IPS-NIHi11 (cell line): ENCODE data around the gene ZSWIM2.
"Not testable (repeated sequence)": the region's sequence is repeated elsewhere in the genome, so short reads cannot be mapped to it uniquely, and the experiment has no call there.

Source experiments
- DNase-seq: peaks from one replicate; pipeline ENCODE4 v3.0.0; 2012; ENCODE audit warnings: mixed read lengths, low spot score

The ZSWIM2 gene

DNA sequence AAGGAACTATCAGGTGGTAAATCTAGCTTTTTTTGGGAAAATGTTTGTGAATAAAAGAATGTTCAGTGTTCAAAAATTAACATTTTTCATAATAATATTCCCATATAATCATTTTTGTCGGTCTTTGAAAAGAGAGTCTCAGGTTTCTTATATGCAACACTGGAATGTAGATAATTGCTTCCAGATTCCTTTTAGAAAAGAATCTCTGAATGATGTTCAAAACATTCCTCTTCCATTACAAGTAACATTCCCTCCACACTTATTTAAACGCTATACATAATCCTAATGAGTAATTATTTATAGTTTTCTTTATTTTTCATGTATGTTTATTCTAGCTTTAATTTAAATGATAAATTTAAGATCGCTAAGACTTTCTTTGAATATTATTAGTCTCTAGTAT is 7.0 kb downstream of the ZSWIM2 start:
- no peak for DNase-seq

DNA sequence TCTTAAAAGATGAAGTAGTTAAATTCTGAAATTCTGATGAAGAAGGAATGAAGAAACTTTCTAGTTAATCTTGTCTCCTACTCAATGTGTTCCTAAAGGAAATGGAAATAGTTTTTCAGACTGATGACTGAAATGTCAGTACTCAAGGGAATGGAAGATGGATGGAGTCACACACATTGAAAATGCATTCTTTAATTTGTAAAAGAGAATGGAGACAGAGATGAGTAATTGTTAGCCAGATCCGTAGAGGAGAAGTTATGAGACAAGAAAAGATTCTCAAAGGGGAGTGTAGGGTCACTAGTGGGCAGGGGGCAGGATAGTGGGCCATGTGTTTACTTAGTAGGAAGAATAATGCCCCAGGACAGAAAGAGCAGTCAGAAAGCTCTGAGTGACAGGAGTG is 13.3 kb downstream of the ZSWIM2 start:
- no peak for DNase-seq

- DNase-seq, result no peak
Observed at GRCh38 chr2:186827862-186828492, 21.0 kb downstream of the ZSWIM2 start.

DNA sequence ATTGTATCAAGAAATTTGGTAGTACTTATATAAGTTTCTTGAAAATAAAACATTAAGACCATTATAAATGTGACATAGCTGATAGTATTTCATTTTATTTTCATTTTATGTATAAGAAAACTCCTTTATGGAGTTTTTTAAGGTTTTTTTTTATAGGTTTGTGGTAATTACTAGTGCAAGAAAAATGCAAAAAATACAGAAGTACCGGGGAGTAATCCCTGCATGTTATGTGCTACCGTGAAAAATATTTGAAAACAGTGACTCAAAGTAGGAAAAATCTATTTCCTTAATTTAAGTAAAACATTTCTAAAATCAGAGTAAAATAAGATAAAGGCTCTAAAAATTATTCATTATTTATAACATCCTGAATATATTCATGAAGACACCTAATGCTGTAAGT is 21.6 kb downstream of the ZSWIM2 start:
- DNase-seq, result no peak

DNA sequence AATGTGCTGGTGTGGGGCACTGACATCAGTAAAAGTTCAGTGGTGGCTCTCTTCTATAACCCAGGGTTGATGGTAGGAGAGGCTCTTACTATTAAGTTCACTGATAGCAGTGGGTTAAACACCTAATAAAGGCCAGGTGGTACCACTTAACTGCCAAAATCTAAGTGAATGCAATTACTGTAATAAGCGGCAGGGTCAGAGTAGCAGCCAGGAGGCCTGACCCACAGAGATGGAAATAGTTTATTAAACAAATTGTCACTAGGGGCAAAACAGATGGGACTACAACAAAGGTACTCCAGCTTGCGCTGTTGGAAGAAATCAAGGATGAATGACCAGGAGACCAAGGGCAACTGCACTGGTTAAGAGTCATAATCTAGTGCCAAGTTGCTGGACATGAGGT is 26.6 kb downstream of the ZSWIM2 start:
- no peak for DNase-seq

DNA sequence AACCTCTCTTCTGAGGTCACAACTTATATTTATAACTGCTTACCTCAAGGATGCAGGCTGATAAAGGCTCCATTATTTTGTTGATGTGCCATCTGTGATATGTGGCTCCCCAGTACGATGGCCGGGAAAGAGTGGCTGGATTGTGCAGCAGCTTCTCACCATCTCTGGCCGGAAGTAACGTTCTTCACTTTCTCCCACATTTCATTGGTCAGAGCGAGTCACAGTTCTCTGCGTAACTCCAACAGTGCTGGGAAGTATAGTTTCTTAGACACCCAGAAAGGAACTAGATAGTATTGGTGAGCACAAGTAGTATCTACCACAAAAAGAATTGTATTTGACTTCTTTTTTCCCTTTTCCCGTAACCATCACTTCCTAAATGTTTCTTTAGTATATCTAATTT is 28.7 kb downstream of the ZSWIM2 start:
- no peak for DNase-seq

DNA sequence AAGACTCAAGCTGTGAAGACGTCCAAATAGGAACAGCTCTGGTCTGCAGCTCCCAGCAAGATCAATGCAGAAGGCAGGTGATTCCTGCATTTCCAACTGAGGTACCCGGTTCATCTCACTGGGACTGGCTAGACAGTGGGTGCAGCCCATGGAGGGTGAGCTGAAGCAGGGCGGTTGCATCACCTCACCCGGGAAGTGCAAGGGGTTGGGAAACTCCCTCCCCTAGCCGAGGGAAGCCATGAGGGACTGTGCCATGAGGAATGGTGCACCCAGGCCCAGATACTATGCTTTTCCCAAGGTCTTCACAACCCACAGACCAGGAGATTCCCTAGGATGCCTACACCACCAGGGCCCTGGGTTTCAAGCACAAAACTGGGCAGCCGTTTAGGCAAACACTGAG is 37.2 kb downstream of the ZSWIM2 start:
- DNase-seq, result not testable (repeated sequence)

DNA sequence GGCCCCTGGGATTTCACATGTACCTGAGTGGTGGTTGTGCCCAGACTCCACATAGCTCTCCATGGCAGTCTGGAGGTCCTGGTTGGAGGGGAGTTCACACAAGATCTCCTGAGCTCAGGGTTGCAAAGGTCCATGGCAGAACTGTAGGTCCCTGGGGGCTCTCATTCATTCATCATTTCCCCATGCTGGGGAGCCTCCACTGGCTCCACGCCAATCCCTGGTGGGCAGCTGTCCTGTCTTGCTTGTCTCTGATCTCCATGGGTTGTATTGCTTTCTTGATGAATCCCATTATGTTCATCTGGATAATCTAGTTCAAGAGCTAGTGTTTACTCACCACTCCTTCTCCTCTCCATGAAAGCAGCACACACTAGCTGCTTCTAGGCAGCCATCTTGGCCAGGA is 42.4 kb downstream of the ZSWIM2 start:
- DNase-seq, result no peak

DNA sequence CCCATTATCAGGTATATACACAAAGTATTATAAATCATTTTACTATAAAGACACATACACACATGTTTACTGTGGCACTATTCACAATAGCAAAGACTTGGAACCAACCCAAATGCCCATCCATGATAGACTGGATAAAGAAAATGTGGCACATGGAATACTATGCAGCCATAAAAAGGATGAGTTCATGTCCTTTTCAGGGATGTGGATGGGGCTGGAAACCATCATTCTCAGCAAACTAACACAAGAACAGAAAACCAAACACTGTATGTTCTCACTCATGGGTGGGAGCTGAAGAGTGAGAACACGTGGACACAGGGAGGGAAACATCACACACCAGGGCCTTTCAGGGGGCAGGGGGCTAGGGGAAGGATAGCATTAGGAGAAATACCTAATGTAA is 50.4 kb downstream of the ZSWIM2 start:
- not testable (repeated sequence) for DNase-seq

- DNase-seq, result no peak
Observed at GRCh38 chr2:186784930-186785329, 64.0 kb downstream of the ZSWIM2 start.

GRCh38 chr2:186783254-186783653 is 65.7 kb downstream of the ZSWIM2 start:
- no peak for DNase-seq

DNA sequence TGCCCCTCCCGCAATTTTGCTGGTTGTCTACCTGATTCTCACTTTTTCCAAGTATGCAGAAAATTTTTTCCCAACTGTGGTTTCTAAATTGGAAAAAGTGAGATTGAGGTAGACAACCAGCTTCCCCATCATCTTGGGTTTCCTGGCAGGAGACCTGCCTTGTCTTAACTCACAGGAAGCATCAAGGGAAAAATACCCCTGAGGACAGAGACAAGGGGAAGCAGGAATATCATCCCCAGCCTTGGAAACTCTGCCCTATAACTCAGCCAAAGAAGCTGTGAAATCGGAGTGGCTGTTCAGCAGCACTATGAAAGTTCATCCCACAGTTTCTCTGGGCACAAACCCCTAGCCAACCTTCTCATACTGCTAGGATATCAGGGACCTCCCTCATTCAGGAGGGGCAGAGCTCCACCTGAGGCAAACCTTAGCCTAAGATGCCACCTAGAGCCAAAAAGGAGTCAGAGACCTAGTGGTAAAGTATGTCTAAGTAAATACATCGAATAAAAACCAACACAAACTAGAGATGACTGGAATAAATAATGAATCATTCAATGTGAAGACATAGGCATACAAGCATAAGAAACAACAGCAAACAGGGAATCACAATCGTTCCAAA is 68.2 kb downstream of the ZSWIM2 start:
- DNase-seq, result peak; percentile 59
